Transverse colon (tissue), 3 donors: ENCODE data around the gene MEF2A.

ENCODE experiments used
- EP300 ChIP-seq: sonication (generic); formaldehyde crosslinking; IDR thresholded peaks from one replicate; pipeline ENCODE4 v1.6.1; 2017; ENCODE audit warnings: antibody characterized with exemption, low read depth
- POLR2A ChIP-seq: fragments of 450-650 bp; IDR thresholded peaks from one replicate; pipeline ENCODE4 v1.6.1; 2016; ENCODE audit warnings: antibody characterized with exemption, mild to moderate bottlenecking, moderate library complexity
- TF ChIP-seq, protein P1 (sequence below), 5 experiments: fragments of 200-600 bp in 3 of 5; fragments of 450-650 bp in 2 of 5; sonication (generic) in 3 of 5; IDR thresholded peaks; 1 replicate in 2 of 5; 2 replicates in 3 of 5; pipeline ENCODE4 v1.5.1; 2016 to 2017; ENCODE audit warnings: antibody characterized with exemption in 5 of 5, inconsistent platforms in 3 of 5, mild to moderate bottlenecking in 2 of 5, moderate library complexity in 1 of 5

- TF ChIP-seq, protein P1, sequence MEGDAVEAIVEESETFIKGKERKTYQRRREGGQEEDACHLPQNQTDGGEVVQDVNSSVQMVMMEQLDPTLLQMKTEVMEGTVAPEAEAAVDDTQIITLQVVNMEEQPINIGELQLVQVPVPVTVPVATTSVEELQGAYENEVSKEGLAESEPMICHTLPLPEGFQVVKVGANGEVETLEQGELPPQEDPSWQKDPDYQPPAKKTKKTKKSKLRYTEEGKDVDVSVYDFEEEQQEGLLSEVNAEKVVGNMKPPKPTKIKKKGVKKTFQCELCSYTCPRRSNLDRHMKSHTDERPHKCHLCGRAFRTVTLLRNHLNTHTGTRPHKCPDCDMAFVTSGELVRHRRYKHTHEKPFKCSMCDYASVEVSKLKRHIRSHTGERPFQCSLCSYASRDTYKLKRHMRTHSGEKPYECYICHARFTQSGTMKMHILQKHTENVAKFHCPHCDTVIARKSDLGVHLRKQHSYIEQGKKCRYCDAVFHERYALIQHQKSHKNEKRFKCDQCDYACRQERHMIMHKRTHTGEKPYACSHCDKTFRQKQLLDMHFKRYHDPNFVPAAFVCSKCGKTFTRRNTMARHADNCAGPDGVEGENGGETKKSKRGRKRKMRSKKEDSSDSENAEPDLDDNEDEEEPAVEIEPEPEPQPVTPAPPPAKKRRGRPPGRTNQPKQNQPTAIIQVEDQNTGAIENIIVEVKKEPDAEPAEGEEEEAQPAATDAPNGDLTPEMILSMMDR (IDR thresholded peaks at IDR 0.05): no peak
- TF ChIP-seq EP300 (no peak), POLR2A (no peak)
These were observed 116.2 kb downstream of the MEF2A start for GRCh38 chr15:99681990-99682389.
